ENCODE data around the gene CLCF1. TPM values are rescaled to one million over a fixed set of nuclear protein-coding genes. Genes with fewer than 3 reads are reported as not detected.

CLCF1 gene
- total RNA-seq, 1 experiment from 2014 or later = 2.1 TPM

DNA sequence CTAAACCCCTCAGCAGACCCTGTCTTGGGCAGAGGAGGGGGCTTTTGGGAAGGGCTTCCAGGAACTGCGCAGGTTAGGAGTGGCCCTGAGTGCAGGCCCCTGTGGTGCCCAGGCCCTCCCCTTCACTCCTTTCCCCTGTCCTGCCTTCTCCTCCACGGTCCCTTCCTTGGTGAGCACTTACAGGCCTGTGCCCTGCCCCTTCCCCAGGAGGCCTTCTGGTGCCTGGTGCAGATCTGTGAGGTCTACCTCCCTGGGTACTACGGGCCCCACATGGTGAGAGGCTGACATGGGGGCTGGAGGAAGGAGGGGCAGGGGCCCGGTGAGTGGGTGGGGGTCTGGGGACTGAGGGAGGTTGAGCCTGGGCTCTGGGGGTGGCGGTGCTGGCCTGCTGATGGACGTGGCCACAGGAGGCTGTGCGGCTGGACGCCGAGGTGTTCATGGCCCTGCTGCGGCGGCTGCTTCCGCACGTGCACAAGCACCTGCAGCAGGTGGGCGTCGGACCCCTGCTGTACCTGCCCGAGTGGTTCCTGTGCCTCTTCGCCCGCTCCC, 33.1 kb upstream of the CLCF1 start:
- H3K36me3 Mint-ChIP-seq (ENCODE audit: insufficient read depth in 1 of 3, low read depth in 3 of 3) = no peaks in the 10 kb centered on the region
- peaks cover 14 to 25% of the 10 kb centered on the region in 2 experiments for H3K4me1 Mint-ChIP-seq
- Histone ChIP-seq H4K91ac (ENCODE audit: insufficient read length, low read depth, low read length) (no peak overlapping the region), H2AK5ac (ENCODE audit: insufficient read length, low read length) (no peak overlapping the region), H3K9me3 (ENCODE audit: control insufficient read depth, low read depth, low read length) (no peaks in the 10 kb centered on the region), H3K4ac (ENCODE audit: low read depth, low read length) (no peak overlapping the region), H4K20me1 (ENCODE audit: control insufficient read depth, insufficient read depth, insufficient read length) (no peaks in the 10 kb centered on the region), H2BK5ac (ENCODE audit: insufficient read length, low read length) (no peak overlapping the region), H4K8ac (replicated peaks; ENCODE audit: insufficient read length, low read depth, low read length) (no peak overlapping the region), H2BK15ac (ENCODE audit: low read depth, low read length) (no peak overlapping the region), H3K56ac (ENCODE audit: insufficient read length, low read depth, low read length) (no peak overlapping the region), H4K5ac (ENCODE audit: insufficient read length, low read depth, low read length) (no peak overlapping the region), H2BK20ac (ENCODE audit: low read depth, low read length, poor library complexity, severe bottlenecking) (no peak overlapping the region), H3K79me1 (ENCODE audit: insufficient read depth, low read depth, low read length, poor library complexity, severe bottlenecking) (no peaks in the 10 kb centered on the region), H2AFZ (ENCODE audit: low read length) (no peak overlapping the region), H3K79me2 (ENCODE audit: insufficient read depth, low read length) (no peaks in the 10 kb centered on the region), H3K14ac (ENCODE audit: insufficient read depth, low read length) (no peak overlapping the region), H3K18ac (ENCODE audit: insufficient read length, low read depth, low read length) (no peak overlapping the region), H2BK12ac (ENCODE audit: insufficient read length, low read depth, low read length) (no peak overlapping the region), H2BK120ac (ENCODE audit: low read depth, low read length, poor library complexity, severe bottlenecking) (no peak overlapping the region), H3K23me2 (ENCODE audit: insufficient read length, low read depth, low read length, poor library complexity, severe bottlenecking) (no peaks in the 10 kb centered on the region), H3K9ac (ENCODE audit: extremely low read depth, insufficient read length, low read length) (no peak overlapping the region), H3T11ph (ENCODE audit: low read length) (no peak overlapping the region), H3K27me3 (ENCODE audit: insufficient read depth, low read length) (no peaks in the 10 kb centered on the region), H3K4me2 (ENCODE audit: insufficient read depth, insufficient read length, low read length) (no peak overlapping the region), H3K23ac (ENCODE audit: insufficient read length, low read depth, low read length) (no peak overlapping the region), H3K27ac (ENCODE audit: insufficient read length, low read depth, low read length) (no peak overlapping the region), H3K4me1 (ENCODE audit: insufficient read depth, low read length) (no peaks in the 10 kb centered on the region)
- no peak for DNase-seq
- no peaks in the 10 kb centered on the region for H3K9me3 Mint-ChIP-seq
- TF ChIP-seq, protein P1, sequence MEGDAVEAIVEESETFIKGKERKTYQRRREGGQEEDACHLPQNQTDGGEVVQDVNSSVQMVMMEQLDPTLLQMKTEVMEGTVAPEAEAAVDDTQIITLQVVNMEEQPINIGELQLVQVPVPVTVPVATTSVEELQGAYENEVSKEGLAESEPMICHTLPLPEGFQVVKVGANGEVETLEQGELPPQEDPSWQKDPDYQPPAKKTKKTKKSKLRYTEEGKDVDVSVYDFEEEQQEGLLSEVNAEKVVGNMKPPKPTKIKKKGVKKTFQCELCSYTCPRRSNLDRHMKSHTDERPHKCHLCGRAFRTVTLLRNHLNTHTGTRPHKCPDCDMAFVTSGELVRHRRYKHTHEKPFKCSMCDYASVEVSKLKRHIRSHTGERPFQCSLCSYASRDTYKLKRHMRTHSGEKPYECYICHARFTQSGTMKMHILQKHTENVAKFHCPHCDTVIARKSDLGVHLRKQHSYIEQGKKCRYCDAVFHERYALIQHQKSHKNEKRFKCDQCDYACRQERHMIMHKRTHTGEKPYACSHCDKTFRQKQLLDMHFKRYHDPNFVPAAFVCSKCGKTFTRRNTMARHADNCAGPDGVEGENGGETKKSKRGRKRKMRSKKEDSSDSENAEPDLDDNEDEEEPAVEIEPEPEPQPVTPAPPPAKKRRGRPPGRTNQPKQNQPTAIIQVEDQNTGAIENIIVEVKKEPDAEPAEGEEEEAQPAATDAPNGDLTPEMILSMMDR (conservative IDR thresholded peaks at IDR 0.05) = no peak
- peaks cover 24% of the 10 kb centered on the region for H3K27me3 Mint-ChIP-seq (ENCODE audit: low read depth)
- no peak overlapping the region for H3K27ac Mint-ChIP-seq
- no peak overlapping the region for H3K4me3 Mint-ChIP-seq
- WGBS (ENCODE audit: extremely low coverage, insufficient read length, low lambda C conversion rate) = no CpG with 5 or more reads among the region's 18 CpGs

Measured in H9 (cell line).